HT-29 (cell line): Measurements from ENCODE around the gene CNN3. TPM values are rescaled to one million over a fixed set of nuclear protein-coding genes. Genes with fewer than 3 reads are reported as not detected.
A peak's percentile ranks its signal among the peaks of the same experiment; 100 is the strongest.

Experiments
- DNase-seq: peaks from one replicate; pipeline ENCODE4 v3.0.0-alpha.2; 2015; ENCODE audit warnings: low spot score
- total RNA-seq: library from RNA; depleted of rRNA; stranded (reverse); fragments of >200 nt; shearing (Covaris generic); gene quantifications from 2 replicates; pipeline ENCODE4 v1.2.3, GENCODE V29; 2014; rRNA removed

Gene CNN3
- total RNA-seq, 1 experiment from 2014 or later, result 3.2 TPM

DNA sequence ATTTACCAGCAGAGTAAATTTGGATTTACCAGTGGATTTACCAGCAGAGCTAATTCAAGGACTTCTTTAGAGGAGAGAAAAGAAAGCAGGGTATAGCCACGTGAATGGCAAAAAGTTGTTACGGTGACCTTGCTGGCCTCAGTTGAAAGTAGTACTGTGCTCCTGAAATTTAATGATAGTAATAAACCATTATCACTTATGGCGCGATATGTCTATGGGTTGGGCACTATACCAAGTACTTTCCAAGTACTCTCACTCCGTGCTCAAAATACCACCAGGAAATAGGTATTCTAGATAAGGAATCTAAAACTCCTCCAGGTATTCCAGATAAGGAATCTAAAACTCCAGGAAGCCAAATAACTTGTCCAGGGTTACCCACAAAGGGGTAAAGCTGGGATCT is 70.9 kb downstream of the CNN3 start:
- DNase-seq, result no peak

GRCh38 chr1:94855307-94855700 is 71.6 kb downstream of the CNN3 start:
- no peak for DNase-seq

DNA sequence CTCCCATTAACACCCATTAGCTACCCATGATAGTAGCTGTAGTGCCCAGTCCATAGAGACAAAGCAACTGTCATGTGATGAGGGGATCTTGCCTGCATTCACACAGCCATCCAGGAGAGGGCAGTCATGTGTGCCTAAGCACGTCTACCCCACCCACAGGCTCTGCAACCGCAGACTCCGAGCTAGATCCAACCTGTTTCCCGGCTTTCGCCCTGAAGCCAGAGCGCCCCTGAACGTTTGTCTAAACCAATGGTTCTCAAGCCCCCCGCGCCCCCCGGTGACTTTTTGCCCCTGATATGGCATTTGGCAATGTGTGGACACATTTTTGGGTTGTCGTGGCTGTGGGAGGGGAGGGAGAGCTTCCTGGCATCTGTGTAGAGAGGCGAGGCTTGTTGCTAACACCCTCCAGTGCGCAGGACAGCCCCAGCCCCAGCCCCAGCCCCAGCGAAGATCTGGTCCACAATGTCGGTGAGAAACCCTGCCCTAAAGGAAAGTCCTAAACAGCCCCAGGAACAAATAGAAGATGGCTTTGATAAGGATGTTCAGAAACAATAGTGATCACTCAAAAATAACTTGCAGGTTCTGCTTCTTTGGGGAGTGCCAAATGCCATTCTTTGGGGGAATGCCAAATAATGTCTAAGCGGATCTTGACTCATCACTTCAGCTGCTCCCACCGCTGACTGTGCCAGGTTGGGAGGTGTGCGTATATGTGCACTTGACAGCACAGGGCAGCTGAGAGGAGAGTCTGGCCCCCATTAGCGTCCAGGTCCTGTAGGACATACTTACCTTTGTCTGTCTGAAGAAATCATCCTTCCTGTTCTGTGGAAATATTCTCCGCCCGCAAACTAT is 72.2 kb downstream of the CNN3 start:
- DNase-seq, result peak; percentile 92

DNA sequence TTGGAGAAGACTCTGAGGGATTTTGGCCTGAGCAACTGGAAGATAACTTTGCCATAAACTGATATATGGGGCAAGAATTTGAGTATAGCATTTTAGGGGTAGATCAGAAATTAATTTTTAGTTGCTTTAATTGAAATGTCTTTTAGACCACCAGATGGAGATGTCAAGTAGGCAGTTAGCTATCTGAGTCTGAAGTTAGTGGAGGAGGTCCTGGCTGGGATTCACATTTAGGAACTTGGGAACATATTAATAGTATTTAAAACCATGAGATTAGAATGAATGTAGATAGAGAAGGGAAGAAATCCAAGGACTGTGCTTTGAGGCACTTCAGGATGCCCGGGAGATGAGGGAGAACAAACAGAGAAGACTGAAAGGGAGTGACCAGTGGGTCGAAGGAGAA is 74.1 kb downstream of the CNN3 start:
- DNase-seq, result no peak

DNA sequence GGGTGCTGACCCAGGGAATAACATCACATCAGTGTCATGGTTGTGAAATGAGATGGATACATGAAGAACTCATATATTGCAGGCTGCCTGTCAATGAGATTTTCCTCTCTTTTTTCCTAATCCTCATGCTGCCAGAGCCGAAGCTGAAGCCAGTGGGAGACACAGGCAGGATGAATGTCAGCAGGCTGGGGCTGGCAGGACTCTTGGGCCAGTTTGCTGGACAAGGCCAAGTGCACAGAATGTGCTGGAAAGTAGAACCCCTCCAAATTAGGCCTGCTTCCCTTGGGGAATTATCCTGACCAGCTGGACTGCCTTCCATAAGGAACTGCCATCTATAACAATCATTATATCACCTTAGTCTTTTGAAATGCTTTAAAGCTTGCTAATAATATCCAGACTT is 75.3 kb downstream of the CNN3 start:
- no peak for DNase-seq

Other genes with a start within 250 kb of the CNN3 start
- gene SLC44A3, start 106.8 kb downstream of the CNN3 start, total RNA-seq, result 14.1 and 15.6 TPM in 2 replicates
- 1.0 and 2.0 TPM in 2 replicates for gene ALG14, start 145.8 kb upstream of the CNN3 start, total RNA-seq
- gene TLCD4, start 190.2 kb upstream of the CNN3 start, total RNA-seq, result 1.3 and 1.4 TPM in 2 replicates